GM21717 (cell line): ENCODE results near the gene FHAD1.
"Not testable (repeated sequence)": the region's sequence is repeated elsewhere in the genome, so short reads cannot be mapped to it uniquely, and the experiment has no call there.

Experiments
- ATAC-seq: cut with Tn5 transposase; IDR thresholded peaks from one replicate; pipeline ENCODE4 v1.9.1; 2021; ENCODE audit warnings: mild to moderate bottlenecking, moderate library complexity; ENCODE audit not compliant: unreplicated experiment

FHAD1 gene

GRCh38 chr1:15412175-15412800 is 165.3 kb downstream of the FHAD1 start:
- no peak for ATAC-seq

- ATAC-seq = no peak
Measured at GRCh38 chr1:15412843-15413242, 165.8 kb downstream of the FHAD1 start.

GRCh38 chr1:15413563-15414444 is 166.8 kb downstream of the FHAD1 start:
- no peak for ATAC-seq

GRCh38 chr1:15414445-15414983 is 167.5 kb downstream of the FHAD1 start:
- no peak for ATAC-seq

- ATAC-seq = peak; percentile 51
Measured at GRCh38 chr1:15417059-15417934, 170.3 kb downstream of the FHAD1 start.

GRCh38 chr1:15418806-15419515 is 171.9 kb downstream of the FHAD1 start:
- no peak for ATAC-seq

- ATAC-seq = no peak
Measured at GRCh38 chr1:15420853-15421465, 173.9 kb downstream of the FHAD1 start.

- no peak for ATAC-seq
Measured at GRCh38 chr1:15422871-15423270, 175.8 kb downstream of the FHAD1 start.

- no peak for ATAC-seq
Measured at GRCh38 chr1:15423355-15424077, 176.5 kb downstream of the FHAD1 start.

GRCh38 chr1:15424146-15424667 is 177.2 kb downstream of the FHAD1 start:
- no peak for ATAC-seq

GRCh38 chr1:15424981-15425380 is 178.0 kb downstream of the FHAD1 start:
- no peak for ATAC-seq

- no peak for ATAC-seq
Measured at GRCh38 chr1:15425521-15425920, 178.5 kb downstream of the FHAD1 start.

- no peak for ATAC-seq
Measured at GRCh38 chr1:15425958-15426357, 178.9 kb downstream of the FHAD1 start.

GRCh38 chr1:15426492-15427279 is 179.7 kb downstream of the FHAD1 start:
- no peak for ATAC-seq

GRCh38 chr1:15427280-15427666 is 180.2 kb downstream of the FHAD1 start:
- ATAC-seq = no peak

- not testable (repeated sequence) for ATAC-seq
Measured at GRCh38 chr1:15428252-15428651, 181.2 kb downstream of the FHAD1 start.

- ATAC-seq = no peak
Measured at GRCh38 chr1:15428815-15429435, 181.9 kb downstream of the FHAD1 start.

- ATAC-seq = no peak
Measured at GRCh38 chr1:15429701-15430149, 182.7 kb downstream of the FHAD1 start.
